ENCODE measurements around the gene NMNAT2. TPM values are rescaled to one million over a fixed set of nuclear protein-coding genes. Genes with fewer than 3 reads are reported as not detected.
"Not testable (repeated sequence)": the region's sequence is repeated elsewhere in the genome, so short reads cannot be mapped to it uniquely, and the experiment has no call there.

NMNAT2 gene
- total RNA-seq, 1 donor from 2014 or later = 0.52 TPM

GRCh38 chr1:183407474-183407873 is 10.7 kb downstream of the NMNAT2 start:
- TF ChIP-seq CTCF (conservative IDR thresholded peaks at IDR 0.05; ENCODE audit: low read depth, low read length) = no peak
- DNase-seq (ENCODE audit: low read depth) = no peak
- no peak overlapping the region for H3K4me3 ChIP-seq (ENCODE audit: low read depth, low read length)

GRCh38 chr1:183404476-183404875 is 13.7 kb downstream of the NMNAT2 start:
- H3K4me3 ChIP-seq (ENCODE audit: low read depth, low read length) = no peak overlapping the region
- no peak for TF ChIP-seq CTCF (conservative IDR thresholded peaks at IDR 0.05; ENCODE audit: low read depth, low read length)
- DNase-seq (ENCODE audit: low read depth) = no peak

- no peak for DNase-seq (ENCODE audit: low read depth)
- TF ChIP-seq CTCF (conservative IDR thresholded peaks at IDR 0.05; ENCODE audit: low read depth, low read length) = no peak
- no peak overlapping the region for H3K4me3 ChIP-seq (ENCODE audit: low read depth, low read length)
These were observed 14.7 kb downstream of the NMNAT2 start for GRCh38 chr1:183403498-183403897.

- H3K4me3 ChIP-seq (ENCODE audit: low read depth, low read length); DNase-seq (ENCODE audit: low read depth): not testable (repeated sequence)
These were observed 16.6 kb downstream of the NMNAT2 start for GRCh38 chr1:183401565-183401964.

- TF ChIP-seq CTCF (conservative IDR thresholded peaks at IDR 0.05; ENCODE audit: low read depth, low read length) = no peak
- H3K4me3 ChIP-seq (ENCODE audit: low read depth, low read length) = no peak overlapping the region
- DNase-seq (ENCODE audit: low read depth) = no peak
These were observed 23.7 kb downstream of the NMNAT2 start for GRCh38 chr1:183394435-183394834.

GRCh38 chr1:183391863-183392262 is 26.3 kb downstream of the NMNAT2 start:
- no peak overlapping the region for H3K4me3 ChIP-seq (ENCODE audit: low read depth, low read length)
- no peak for DNase-seq (ENCODE audit: low read depth)
- TF ChIP-seq CTCF (conservative IDR thresholded peaks at IDR 0.05; ENCODE audit: low read depth, low read length) = no peak

GRCh38 chr1:183390561-183390960 is 27.6 kb downstream of the NMNAT2 start:
- TF ChIP-seq CTCF (conservative IDR thresholded peaks at IDR 0.05; ENCODE audit: low read depth, low read length) = no peak
- no peak for DNase-seq (ENCODE audit: low read depth)
- H3K4me3 ChIP-seq (ENCODE audit: low read depth, low read length) = no peak overlapping the region

GRCh38 chr1:183388735-183389134 is 29.4 kb downstream of the NMNAT2 start:
- no peak for DNase-seq (ENCODE audit: low read depth)
- TF ChIP-seq CTCF (conservative IDR thresholded peaks at IDR 0.05; ENCODE audit: low read depth, low read length) = no peak

More at GRCh38 chr1:183388735-183389134, 29.4 kb downstream of the NMNAT2 start:
- no peak overlapping the region for H3K4me3 ChIP-seq (ENCODE audit: low read depth, low read length)

Data from epithelial cell of proximal tubule (primary cell).